Measurements from ENCODE around the gene CAAP1. TPM values are rescaled to one million over a fixed set of nuclear protein-coding genes. Genes with fewer than 3 reads are reported as not detected.

CAAP1 gene
- total and polyA plus RNA-seq, 4 donors: 8.9 to 19.6 (median 11.3) TPM

GRCh38 chr9:26800322-26800721, 92.3 kb downstream of the CAAP1 start:
- DNase-seq (ENCODE audit: low spot score): no peak
- Histone ChIP-seq H3K36me3 (ENCODE audit: control insufficient read depth in 4 of 4, insufficient read depth in 3 of 4, low read depth in 1 of 4, low read length in 3 of 4) (no peaks in the 10 kb centered on the region), H3K27me3 (ENCODE audit: control insufficient read depth in 4 of 4, insufficient read depth in 4 of 4, low read length in 3 of 4) (no peaks in the 10 kb centered on the region), H3K9ac (ENCODE audit: low read depth in 1 of 2, low read length in 2 of 2) (no peak overlapping the region), H3K27ac (ENCODE audit: low read depth in 1 of 2, low read length in 2 of 2) (no peak overlapping the region), H3K9me3 (ENCODE audit: control insufficient read depth in 4 of 4, low read length in 3 of 4) (no peaks in the 10 kb centered on the region), H3K4me1 (ENCODE audit: control insufficient read depth in 4 of 4, insufficient read depth in 4 of 4, low read length in 3 of 4) (no peaks in the 10 kb centered on the region), H3K4me3 (ENCODE audit: low read depth in 1 of 3, low read length in 3 of 3) (no peak overlapping the region)
- TF ChIP-seq HNF4A (conservative IDR thresholded peaks at IDR 0.05): no peak
- TF ChIP-seq ZBTB33 (IDR thresholded peaks at IDR 0.05): no peak
- TF ChIP-seq REST (IDR thresholded peaks at IDR 0.05): no peak
- TF ChIP-seq NR2F2 (IDR thresholded peaks at IDR 0.05): no peak
- TF ChIP-seq, protein P1, sequence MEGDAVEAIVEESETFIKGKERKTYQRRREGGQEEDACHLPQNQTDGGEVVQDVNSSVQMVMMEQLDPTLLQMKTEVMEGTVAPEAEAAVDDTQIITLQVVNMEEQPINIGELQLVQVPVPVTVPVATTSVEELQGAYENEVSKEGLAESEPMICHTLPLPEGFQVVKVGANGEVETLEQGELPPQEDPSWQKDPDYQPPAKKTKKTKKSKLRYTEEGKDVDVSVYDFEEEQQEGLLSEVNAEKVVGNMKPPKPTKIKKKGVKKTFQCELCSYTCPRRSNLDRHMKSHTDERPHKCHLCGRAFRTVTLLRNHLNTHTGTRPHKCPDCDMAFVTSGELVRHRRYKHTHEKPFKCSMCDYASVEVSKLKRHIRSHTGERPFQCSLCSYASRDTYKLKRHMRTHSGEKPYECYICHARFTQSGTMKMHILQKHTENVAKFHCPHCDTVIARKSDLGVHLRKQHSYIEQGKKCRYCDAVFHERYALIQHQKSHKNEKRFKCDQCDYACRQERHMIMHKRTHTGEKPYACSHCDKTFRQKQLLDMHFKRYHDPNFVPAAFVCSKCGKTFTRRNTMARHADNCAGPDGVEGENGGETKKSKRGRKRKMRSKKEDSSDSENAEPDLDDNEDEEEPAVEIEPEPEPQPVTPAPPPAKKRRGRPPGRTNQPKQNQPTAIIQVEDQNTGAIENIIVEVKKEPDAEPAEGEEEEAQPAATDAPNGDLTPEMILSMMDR (IDR thresholded peaks at IDR 0.05; ENCODE audit: low read depth, low read length, missing input control): no peak
- TF ChIP-seq FOXA1 (IDR thresholded peaks at IDR 0.05): no peak
- no peak for TF ChIP-seq SP1 (IDR thresholded peaks at IDR 0.05)
- no peak for TF ChIP-seq HNF4G (IDR thresholded peaks at IDR 0.05)
- TF ChIP-seq YY1 (IDR thresholded peaks at IDR 0.05): no peak
- TF ChIP-seq RXRA (IDR thresholded peaks at IDR 0.05): no peak
- no peak for TF ChIP-seq JUND (IDR thresholded peaks at IDR 0.05)
- no peak for TF ChIP-seq TAF1 (conservative IDR thresholded peaks at IDR 0.05)
- no peak for TF ChIP-seq ATF3 (IDR thresholded peaks at IDR 0.05)

GRCh38 chr9:26791274-26791673, 101.3 kb downstream of the CAAP1 start:
- H3K36me3 ChIP-seq (ENCODE audit: control insufficient read depth in 4 of 4, insufficient read depth in 3 of 4, low read depth in 1 of 4, low read length in 3 of 4): no peaks in the 10 kb centered on the region
- H3K4me1 ChIP-seq (ENCODE audit: control insufficient read depth in 4 of 4, insufficient read depth in 4 of 4, low read length in 3 of 4): no peaks in the 10 kb centered on the region
- no peaks in the 10 kb centered on the region for H3K27me3 ChIP-seq (ENCODE audit: control insufficient read depth in 4 of 4, insufficient read depth in 4 of 4, low read length in 3 of 4)
- H3K9me3 ChIP-seq (ENCODE audit: control insufficient read depth in 4 of 4, low read length in 3 of 4): peaks cover 0 to 2% (median under 1%) of the 10 kb centered on the region in 4 donors
- H3K27ac ChIP-seq (ENCODE audit: low read depth in 1 of 2, low read length in 2 of 2): no peak overlapping the region
- 95% methylated on average over 5 of the region's 5 CpGs for WGBS
- no peak overlapping the region for H3K4me3 ChIP-seq (ENCODE audit: low read depth in 1 of 3, low read length in 3 of 3)
- no peak for DNase-seq (ENCODE audit: low spot score)
- no peak overlapping the region for H3K9ac ChIP-seq (ENCODE audit: low read depth in 1 of 2, low read length in 2 of 2)
- TF ChIP-seq, protein P1 (IDR thresholded peaks at IDR 0.05; ENCODE audit: low read depth, low read length, missing input control): no peak
- no peak for TF ChIP-seq HNF4A (conservative IDR thresholded peaks at IDR 0.05)
- TF ChIP-seq FOXA1 (IDR thresholded peaks at IDR 0.05): no peak
- TF ChIP-seq SP1 (IDR thresholded peaks at IDR 0.05): no peak
- no peak for TF ChIP-seq HNF4G (IDR thresholded peaks at IDR 0.05)
- no peak for TF ChIP-seq FOXA2 (IDR thresholded peaks at IDR 0.05)
- no peak for TF ChIP-seq RXRA (IDR thresholded peaks at IDR 0.05)
- no peak for TF ChIP-seq GABPA (IDR thresholded peaks at IDR 0.05 in 1 of 2, conservative IDR thresholded peaks at IDR 0.05 in 1 of 2)
- no peak for TF ChIP-seq TAF1 (conservative IDR thresholded peaks at IDR 0.05)
- no peak for TF ChIP-seq ZBTB33 (IDR thresholded peaks at IDR 0.05)
- TF ChIP-seq REST (IDR thresholded peaks at IDR 0.05): no peak
- TF ChIP-seq RAD21 (IDR thresholded peaks at IDR 0.05): no peak
- TF ChIP-seq NR2F2 (IDR thresholded peaks at IDR 0.05): no peak

Data from liver (tissue), 9 donors.